Measurements from ENCODE around the gene FGGY. TPM values are rescaled to one million over a fixed set of nuclear protein-coding genes. Genes with fewer than 3 reads are reported as not detected.

The FGGY gene
- total and polyA plus RNA-seq, 2 donors (not counting 1 experiment from before 2014, with no cell fraction given): 6.1 to 38.5 TPM

GRCh38 chr1:59598120-59598440, 301.2 kb downstream of the FGGY start:
- Histone ChIP-seq H3K4me2 (replicated peaks; ENCODE audit: low read depth, low read length, poor library complexity, severe bottlenecking) (no peak overlapping the region), H4K20me1 (ENCODE audit: control insufficient read depth, insufficient read depth, low read length, poor library complexity, severe bottlenecking) (no peaks in the 10 kb centered on the region), H3K4me3 (ENCODE audit: control extremely low read depth in 1 of 5, extremely low read depth in 1 of 5, insufficient read depth in 1 of 5, low read depth in 2 of 5, low read length in 4 of 5) (no peak overlapping the region), H3K27me3 (replicated peaks in 1 of 4; ENCODE audit: control extremely low read depth in 1 of 4, control insufficient read depth in 3 of 4, insufficient read depth in 4 of 4, low read length in 3 of 4) (no peaks in the 10 kb centered on the region), H3K9ac (ENCODE audit: low read length) (no peak overlapping the region), H3K79me2 (ENCODE audit: control insufficient read depth, insufficient read depth, low read length) (no peaks in the 10 kb centered on the region), H3K36me3 (replicated peaks in 1 of 2; ENCODE audit: control extremely low read depth in 1 of 2, control insufficient read depth in 1 of 2, extremely low read depth in 1 of 2, insufficient read depth in 2 of 2, low read length in 1 of 2) (no peaks in the 10 kb centered on the region), H3K4me1 (ENCODE audit: control insufficient read depth in 2 of 2, insufficient read depth in 2 of 2, low read length in 2 of 2) (no peaks in the 10 kb centered on the region), H3K9me3 (ENCODE audit: control extremely low read depth in 1 of 3, control insufficient read depth in 2 of 3, insufficient read depth in 1 of 3, low read length in 2 of 3) (no peaks in the 10 kb centered on the region), H2AFZ (ENCODE audit: insufficient read depth, low read depth, low read length, poor library complexity, severe bottlenecking) (no peak overlapping the region), H3K27ac (ENCODE audit: low read length in 2 of 2) (no peak overlapping the region)
- Mint-ChIP-seq H3K4me1 (no peaks in the 10 kb centered on the region), H3K9me3 (ENCODE audit: insufficient read depth) (no peaks in the 10 kb centered on the region), H3K4me3 (no peak overlapping the region), H3K27ac (no peak overlapping the region), H3K27me3 (no peaks in the 10 kb centered on the region)
- TF ChIP-seq CTCF (IDR thresholded peaks at IDR 0.05) (no peak), EZH2 (IDR thresholded peaks at IDR 0.05; ENCODE audit: borderline replicate concordance, insufficient read depth, low read depth, low read length, poor library complexity, severe bottlenecking) (no peak)
- ATAC-seq (ENCODE audit: low read depth): no peak
- ChIA-PET CTCF (no interaction called here), POLR2A (no interaction called here)
- DNase-seq: no peak
- intact Hi-C loops (cut with micrococcal nuclease): no loop called here

- no peaks in the 10 kb centered on the region for H3K4me1 Mint-ChIP-seq
- ATAC-seq (ENCODE audit: low read depth): no peak
- no peaks in the 10 kb centered on the region for H3K36me3 ChIP-seq (replicated peaks in 1 of 2; ENCODE audit: control extremely low read depth in 1 of 2, control insufficient read depth in 1 of 2, extremely low read depth in 1 of 2, insufficient read depth in 2 of 2, low read length in 1 of 2)
- no peaks in the 10 kb centered on the region for H3K27me3 ChIP-seq (replicated peaks in 1 of 4; ENCODE audit: control extremely low read depth in 1 of 4, control insufficient read depth in 3 of 4, insufficient read depth in 4 of 4, low read length in 3 of 4)
- H3K4me3 Mint-ChIP-seq: no peak overlapping the region
- 92% methylated on average over 9 of the region's 11 CpGs for WGBS (ENCODE audit: insufficient coverage)
- H3K4me3 ChIP-seq (ENCODE audit: control extremely low read depth in 1 of 5, extremely low read depth in 1 of 5, insufficient read depth in 1 of 5, low read depth in 2 of 5, low read length in 4 of 5): no peak overlapping the region
- no peak overlapping the region for H3K27ac ChIP-seq (ENCODE audit: low read length in 2 of 2)
- H3K4me1 ChIP-seq (ENCODE audit: control insufficient read depth in 2 of 2, insufficient read depth in 2 of 2, low read length in 2 of 2): no peaks in the 10 kb centered on the region
- DNase-seq: no peak
- H3K9ac ChIP-seq (ENCODE audit: low read length): no peak overlapping the region
- CTCF ChIA-PET: no interaction called here
- H3K9me3 Mint-ChIP-seq (ENCODE audit: insufficient read depth): no peaks in the 10 kb centered on the region
- no peaks in the 10 kb centered on the region for H3K9me3 ChIP-seq (ENCODE audit: control extremely low read depth in 1 of 3, control insufficient read depth in 2 of 3, insufficient read depth in 1 of 3, low read length in 2 of 3)
- H2AFZ ChIP-seq (ENCODE audit: insufficient read depth, low read depth, low read length, poor library complexity, severe bottlenecking): no peak overlapping the region
- H3K27ac Mint-ChIP-seq: no peak overlapping the region
- H3K79me2 ChIP-seq (ENCODE audit: control insufficient read depth, insufficient read depth, low read length): no peaks in the 10 kb centered on the region
- H3K4me2 ChIP-seq (replicated peaks; ENCODE audit: low read depth, low read length, poor library complexity, severe bottlenecking): no peak overlapping the region
- intact Hi-C loops (cut with micrococcal nuclease): no loop called here
- TF ChIP-seq EZH2 (IDR thresholded peaks at IDR 0.05; ENCODE audit: borderline replicate concordance, insufficient read depth, low read depth, low read length, poor library complexity, severe bottlenecking) (no peak), CTCF (IDR thresholded peaks at IDR 0.05) (no peak)
- no peaks in the 10 kb centered on the region for H4K20me1 ChIP-seq (ENCODE audit: control insufficient read depth, insufficient read depth, low read length, poor library complexity, severe bottlenecking)
- H3K27me3 Mint-ChIP-seq: no peaks in the 10 kb centered on the region
- POLR2A ChIA-PET: no interaction called here
Observed at GRCh38 chr1:59601041-59601441, 304.1 kb downstream of the FGGY start.
